Measurements from ENCODE around the gene TXLNA. TPM values are rescaled to one million over a fixed set of nuclear protein-coding genes. Genes with fewer than 3 reads are reported as not detected.
"Not testable (repeated sequence)": the region's sequence is repeated elsewhere in the genome, so short reads cannot be mapped to it uniquely, and the experiment has no call there.

The TXLNA gene
- total RNA-seq, 4 donors from 2014 or later: 27.1 to 46.2 (median 31.0) TPM

- no peak overlapping the region for H3K4me3 ChIP-seq
- H3K27ac ChIP-seq: no peak overlapping the region
- peaks cover 0 to 6% (median 0%) of the 10 kb centered on the region in 4 donors for H3K9me3 ChIP-seq
- peaks cover 0 to 5% (median 0%) of the 10 kb centered on the region in 3 donors for H3K36me3 ChIP-seq
- peaks cover 0 to 12% (median 0%) of the 10 kb centered on the region in 4 donors for H3K4me1 ChIP-seq
- no peak for DNase-seq
- TF ChIP-seq, protein P1, sequence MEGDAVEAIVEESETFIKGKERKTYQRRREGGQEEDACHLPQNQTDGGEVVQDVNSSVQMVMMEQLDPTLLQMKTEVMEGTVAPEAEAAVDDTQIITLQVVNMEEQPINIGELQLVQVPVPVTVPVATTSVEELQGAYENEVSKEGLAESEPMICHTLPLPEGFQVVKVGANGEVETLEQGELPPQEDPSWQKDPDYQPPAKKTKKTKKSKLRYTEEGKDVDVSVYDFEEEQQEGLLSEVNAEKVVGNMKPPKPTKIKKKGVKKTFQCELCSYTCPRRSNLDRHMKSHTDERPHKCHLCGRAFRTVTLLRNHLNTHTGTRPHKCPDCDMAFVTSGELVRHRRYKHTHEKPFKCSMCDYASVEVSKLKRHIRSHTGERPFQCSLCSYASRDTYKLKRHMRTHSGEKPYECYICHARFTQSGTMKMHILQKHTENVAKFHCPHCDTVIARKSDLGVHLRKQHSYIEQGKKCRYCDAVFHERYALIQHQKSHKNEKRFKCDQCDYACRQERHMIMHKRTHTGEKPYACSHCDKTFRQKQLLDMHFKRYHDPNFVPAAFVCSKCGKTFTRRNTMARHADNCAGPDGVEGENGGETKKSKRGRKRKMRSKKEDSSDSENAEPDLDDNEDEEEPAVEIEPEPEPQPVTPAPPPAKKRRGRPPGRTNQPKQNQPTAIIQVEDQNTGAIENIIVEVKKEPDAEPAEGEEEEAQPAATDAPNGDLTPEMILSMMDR (IDR thresholded peaks at IDR 0.05): no peak
- no peak for TF ChIP-seq POLR2A (IDR thresholded peaks at IDR 0.05)
- H3K27me3 ChIP-seq: no peaks in the 10 kb centered on the region
Observed at GRCh38 chr1:32144033-32144432, 35.4 kb upstream of the TXLNA start.

GRCh38 chr1:32147799-32148198 is 31.7 kb upstream of the TXLNA start:
- H3K4me3 ChIP-seq, H3K36me3 ChIP-seq, H3K27me3 ChIP-seq, H3K4me1 ChIP-seq, DNase-seq, H3K27ac ChIP-seq, H3K9me3 ChIP-seq: not testable (repeated sequence)

- peaks cover 0 to 8% (median 0%) of the 10 kb centered on the region in 4 donors for H3K4me1 ChIP-seq
- peaks cover 0 to 18% (median 0%) of the 10 kb centered on the region in 3 donors for H3K36me3 ChIP-seq
- no peak overlapping the region for H3K27ac ChIP-seq
- H3K9me3 ChIP-seq: peaks cover 0 to 6% (median 0%) of the 10 kb centered on the region in 4 donors
- H3K4me3 ChIP-seq: no peak overlapping the region
- H3K27me3 ChIP-seq: no peaks in the 10 kb centered on the region
- no peak for DNase-seq
- no peak for TF ChIP-seq POLR2A (IDR thresholded peaks at IDR 0.05)
- TF ChIP-seq, protein P1 (IDR thresholded peaks at IDR 0.05): no peak
Observed at GRCh38 chr1:32150847-32151246, 28.6 kb upstream of the TXLNA start.

DNA sequence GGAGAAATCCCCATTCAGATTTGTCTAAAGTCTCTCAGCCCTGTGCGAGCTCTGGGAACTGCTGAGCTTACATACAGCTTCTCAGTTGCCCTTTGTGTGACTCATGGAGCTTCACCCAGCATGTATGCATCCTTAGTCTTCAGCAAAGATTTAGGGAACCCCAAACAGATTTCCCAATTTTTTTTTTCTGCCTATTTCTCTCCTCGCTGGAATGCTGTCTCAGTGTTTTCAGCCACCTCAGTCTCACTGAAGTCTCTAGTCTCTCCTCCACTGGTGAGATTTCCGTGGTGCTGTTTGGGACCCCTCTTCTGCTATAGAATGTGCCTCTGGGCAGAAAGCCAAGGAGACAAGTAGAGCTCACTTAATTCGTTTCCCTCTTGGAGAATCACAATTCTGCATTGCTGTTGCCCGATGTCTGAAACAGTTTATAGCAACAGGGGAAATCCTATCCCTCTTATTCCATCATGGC is 28.1 kb upstream of the TXLNA start:
- DNase-seq: no peak
- Histone ChIP-seq H3K27me3 (no peaks in the 10 kb centered on the region), H3K27ac (no peak overlapping the region), H3K36me3 (peaks cover 0 to 23% (median 0%) of the 10 kb centered on the region in 3 donors), H3K9me3 (peaks cover 0 to 6% (median 0%) of the 10 kb centered on the region in 4 donors), H3K4me1 (peaks cover 0 to 8% (median 0%) of the 10 kb centered on the region in 4 donors), H3K4me3 (no peak overlapping the region)
- no peak for TF ChIP-seq POLR2A (IDR thresholded peaks at IDR 0.05)
- TF ChIP-seq, protein P1 (IDR thresholded peaks at IDR 0.05): no peak

DNA sequence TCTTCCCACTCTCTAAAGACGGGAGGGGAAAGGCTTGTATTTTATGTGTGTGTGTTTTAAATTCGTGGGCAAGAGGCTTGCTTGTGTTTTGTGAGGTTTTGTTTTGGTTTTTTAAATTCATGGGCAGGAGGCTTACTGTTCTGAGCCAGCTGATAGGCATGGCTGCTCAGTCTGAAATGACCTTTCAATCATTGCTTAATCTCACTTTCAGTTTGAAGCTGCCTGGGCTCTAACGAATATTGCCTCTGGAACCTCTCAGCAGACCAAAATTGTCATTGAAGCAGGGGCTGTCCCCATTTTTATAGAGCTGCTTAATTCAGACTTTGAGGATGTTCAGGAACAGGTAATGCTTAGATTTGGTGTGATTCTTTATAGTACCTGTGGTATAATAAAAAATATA is 20.3 kb upstream of the TXLNA start:
- no peak for TF ChIP-seq POLR2A (IDR thresholded peaks at IDR 0.05)
- TF ChIP-seq, protein P1 (IDR thresholded peaks at IDR 0.05): no peak
- Histone ChIP-seq H3K27ac (no peak overlapping the region), H3K27me3 (no peaks in the 10 kb centered on the region), H3K4me3 (no peak overlapping the region), H3K9me3 (no peaks in the 10 kb centered on the region), H3K4me1 (no peaks in the 10 kb centered on the region), H3K36me3 (peaks cover 0 to 95% (median 0%) of the 10 kb centered on the region in 3 donors)
- no peak for DNase-seq

GRCh38 chr1:32163405-32163804 is 16.1 kb upstream of the TXLNA start:
- H3K27ac ChIP-seq: no peak overlapping the region
- no peaks in the 10 kb centered on the region for H3K9me3 ChIP-seq
- H3K36me3 ChIP-seq: peaks cover 0 to 95% (median 0%) of the 10 kb centered on the region in 3 donors

DNA sequence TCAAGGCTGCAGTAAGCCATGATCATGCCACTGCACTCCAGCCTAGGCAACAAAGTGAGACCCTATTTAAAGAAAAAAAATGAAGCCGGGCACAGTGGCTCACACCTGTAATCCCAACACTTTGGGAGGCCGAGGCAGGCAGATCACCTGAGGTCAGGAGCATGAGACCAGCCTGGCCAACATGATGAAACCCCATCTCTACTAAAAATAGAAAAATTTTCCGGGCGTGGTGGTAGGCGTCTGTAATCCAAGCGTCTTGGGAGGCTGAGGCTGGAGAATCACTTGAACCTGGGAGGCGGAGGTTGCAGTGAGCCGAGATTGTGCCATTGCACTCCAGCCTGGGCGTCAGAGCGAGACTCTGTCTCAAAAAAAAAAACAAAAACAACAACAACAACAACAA is 13.8 kb upstream of the TXLNA start:
- not testable (repeated sequence) for H3K9me3 ChIP-seq, H3K4me3 ChIP-seq, H3K4me1 ChIP-seq, H3K27ac ChIP-seq, H3K27me3 ChIP-seq, DNase-seq
- peaks cover 0 to 95% (median 0%) of the 10 kb centered on the region in 3 donors for H3K36me3 ChIP-seq

More at GRCh38 chr1:32163405-32163804, 16.1 kb upstream of the TXLNA start:
- no peak overlapping the region for H3K4me3 ChIP-seq
- H3K4me1 ChIP-seq: no peaks in the 10 kb centered on the region
- no peak for DNase-seq
- H3K27me3 ChIP-seq: no peaks in the 10 kb centered on the region
- TF ChIP-seq, protein P1 (IDR thresholded peaks at IDR 0.05): no peak
- no peak for TF ChIP-seq POLR2A (IDR thresholded peaks at IDR 0.05)
